ENCODE measurements around the gene PDE4D. TPM values are rescaled to one million over a fixed set of nuclear protein-coding genes. Genes with fewer than 3 reads are reported as not detected.

PDE4D gene
- total RNA-seq, 4 donors from 2014 or later, result 14.7 to 36.3 (median 24.7) TPM

DNA sequence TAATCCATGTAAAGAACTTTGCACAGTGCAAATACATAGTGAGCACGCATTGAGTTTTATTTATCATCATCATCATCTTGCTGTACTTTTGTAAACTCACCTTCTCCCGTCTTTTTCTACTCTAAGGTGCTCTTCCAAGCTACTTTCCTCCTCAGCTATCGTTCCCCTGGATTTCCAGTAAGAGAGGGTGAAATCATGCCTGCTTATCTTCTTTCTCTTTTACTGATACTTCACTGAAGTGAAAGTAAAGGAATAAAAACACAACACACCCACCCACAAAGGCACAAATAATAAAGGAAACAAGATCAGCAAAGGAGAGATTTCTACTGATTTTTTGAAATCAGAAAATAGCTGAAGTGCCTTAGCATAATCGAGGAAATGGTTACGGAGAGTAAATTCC, 800.8 kb downstream of the PDE4D start:
- TF ChIP-seq, protein P1, sequence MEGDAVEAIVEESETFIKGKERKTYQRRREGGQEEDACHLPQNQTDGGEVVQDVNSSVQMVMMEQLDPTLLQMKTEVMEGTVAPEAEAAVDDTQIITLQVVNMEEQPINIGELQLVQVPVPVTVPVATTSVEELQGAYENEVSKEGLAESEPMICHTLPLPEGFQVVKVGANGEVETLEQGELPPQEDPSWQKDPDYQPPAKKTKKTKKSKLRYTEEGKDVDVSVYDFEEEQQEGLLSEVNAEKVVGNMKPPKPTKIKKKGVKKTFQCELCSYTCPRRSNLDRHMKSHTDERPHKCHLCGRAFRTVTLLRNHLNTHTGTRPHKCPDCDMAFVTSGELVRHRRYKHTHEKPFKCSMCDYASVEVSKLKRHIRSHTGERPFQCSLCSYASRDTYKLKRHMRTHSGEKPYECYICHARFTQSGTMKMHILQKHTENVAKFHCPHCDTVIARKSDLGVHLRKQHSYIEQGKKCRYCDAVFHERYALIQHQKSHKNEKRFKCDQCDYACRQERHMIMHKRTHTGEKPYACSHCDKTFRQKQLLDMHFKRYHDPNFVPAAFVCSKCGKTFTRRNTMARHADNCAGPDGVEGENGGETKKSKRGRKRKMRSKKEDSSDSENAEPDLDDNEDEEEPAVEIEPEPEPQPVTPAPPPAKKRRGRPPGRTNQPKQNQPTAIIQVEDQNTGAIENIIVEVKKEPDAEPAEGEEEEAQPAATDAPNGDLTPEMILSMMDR (IDR thresholded peaks at IDR 0.05), result no peak
- no peak for TF ChIP-seq POLR2A (IDR thresholded peaks at IDR 0.05)
- Histone ChIP-seq H3K4me1 (no peaks in the 10 kb centered on the region), H3K27me3 (no peaks in the 10 kb centered on the region), H3K9me3 (no peaks in the 10 kb centered on the region), H3K27ac (no peak overlapping the region), H3K4me3 (replicated peaks in 1 of 3) (no peak overlapping the region), H3K36me3 (no peaks in the 10 kb centered on the region)
- 85 to 91% methylated on average over 5 of the region's 5 CpGs for WGBS, 2 donors
- intact Hi-C loops (cut with DNase I), result no loop called here
- DNase-seq, result no peak

DNA sequence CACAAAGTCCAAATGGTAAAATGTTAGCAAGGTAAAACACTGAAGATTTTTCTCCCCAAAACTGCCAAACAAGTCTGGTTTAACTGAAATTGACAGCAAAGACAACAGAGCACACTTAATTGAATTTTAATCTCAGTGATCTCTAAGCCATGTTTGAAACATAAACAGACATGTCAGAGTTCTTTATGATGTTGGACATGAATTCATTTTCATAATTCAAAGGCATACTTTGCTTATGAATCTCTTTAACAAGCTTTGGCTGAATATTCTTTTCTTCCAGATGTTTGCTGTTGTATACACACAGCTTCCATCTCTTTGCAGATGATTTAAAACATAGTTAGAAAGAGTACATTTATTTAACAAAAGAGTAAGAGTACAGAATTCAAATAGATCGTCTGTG, 801.6 kb downstream of the PDE4D start:
- WGBS, 2 donors, result 77 to 84% methylated on average over 1 of the region's 1 CpG
- intact Hi-C loops (cut with DNase I), result no loop called here
- Histone ChIP-seq H3K4me3 (replicated peaks in 1 of 3) (no peak overlapping the region), H3K27ac (no peak overlapping the region), H3K27me3 (no peaks in the 10 kb centered on the region), H3K36me3 (no peaks in the 10 kb centered on the region), H3K9me3 (no peaks in the 10 kb centered on the region), H3K4me1 (no peaks in the 10 kb centered on the region)
- no peak for DNase-seq
- TF ChIP-seq, protein P1 (IDR thresholded peaks at IDR 0.05), result no peak
- no peak for TF ChIP-seq POLR2A (IDR thresholded peaks at IDR 0.05)

DNA sequence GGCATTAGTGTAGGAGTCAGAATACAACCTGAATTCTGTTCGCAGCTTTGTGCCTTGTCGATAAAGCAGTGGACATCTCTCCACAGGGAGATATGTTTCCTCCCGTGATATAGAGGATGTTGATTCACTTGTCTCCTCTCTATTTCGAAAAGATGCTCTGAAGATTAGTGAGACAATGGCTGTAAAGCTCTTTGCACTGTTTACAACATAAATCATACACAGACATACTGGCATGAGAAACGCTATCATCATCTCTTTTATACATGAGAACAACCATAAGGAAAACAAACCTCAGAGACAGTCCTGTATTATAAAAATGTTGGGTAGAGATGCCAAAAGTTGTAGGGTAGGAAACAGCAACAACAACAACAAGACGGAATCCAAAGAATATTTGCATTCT, 803.2 kb downstream of the PDE4D start:
- TF ChIP-seq, protein P1 (IDR thresholded peaks at IDR 0.05), result no peak
- TF ChIP-seq POLR2A (IDR thresholded peaks at IDR 0.05), result no peak
- WGBS, 2 donors, result 93 to 94% methylated on average over 6 of the region's 6 CpGs
- Histone ChIP-seq H3K27ac (no peak overlapping the region), H3K27me3 (no peaks in the 10 kb centered on the region), H3K36me3 (no peaks in the 10 kb centered on the region), H3K9me3 (no peaks in the 10 kb centered on the region), H3K4me3 (replicated peaks in 1 of 3) (no peak overlapping the region), H3K4me1 (no peaks in the 10 kb centered on the region)
- DNase-seq, result no peak
- intact Hi-C loops (cut with DNase I), result no loop called here

DNA sequence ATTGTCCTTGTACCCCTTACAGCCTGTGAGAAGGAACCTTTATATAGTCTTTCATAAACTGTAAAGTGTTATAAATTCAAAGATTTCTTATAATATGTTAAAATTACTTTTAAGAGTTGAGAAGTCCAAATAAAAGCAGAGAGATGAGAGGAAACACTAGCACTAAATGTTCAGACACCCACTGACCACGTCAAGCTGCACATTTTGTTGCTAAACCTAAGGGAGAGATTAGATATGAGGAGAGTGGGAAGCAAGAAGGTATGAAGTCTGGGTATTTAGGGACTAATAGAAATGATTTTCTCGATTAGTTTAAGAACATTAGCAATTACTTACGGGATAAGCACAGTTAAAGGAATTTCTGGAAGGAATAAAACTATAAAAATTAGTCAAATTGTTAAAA, 803.8 kb downstream of the PDE4D start:
- no peak overlapping the region for H3K4me3 ChIP-seq (replicated peaks in 1 of 3)
- no peaks in the 10 kb centered on the region for H3K27me3 ChIP-seq
- no peak for DNase-seq
- H3K4me1 ChIP-seq, result no peaks in the 10 kb centered on the region
- H3K36me3 ChIP-seq, result no peaks in the 10 kb centered on the region
- no peaks in the 10 kb centered on the region for H3K9me3 ChIP-seq
- 77 to 87% methylated on average over 3 of the region's 3 CpGs for WGBS, 2 donors
- intact Hi-C loops (cut with DNase I), result no loop called here
- TF ChIP-seq, protein P1 (IDR thresholded peaks at IDR 0.05), result no peak
- no peak for TF ChIP-seq POLR2A (IDR thresholded peaks at IDR 0.05)
- H3K27ac ChIP-seq, result no peak overlapping the region

DNA sequence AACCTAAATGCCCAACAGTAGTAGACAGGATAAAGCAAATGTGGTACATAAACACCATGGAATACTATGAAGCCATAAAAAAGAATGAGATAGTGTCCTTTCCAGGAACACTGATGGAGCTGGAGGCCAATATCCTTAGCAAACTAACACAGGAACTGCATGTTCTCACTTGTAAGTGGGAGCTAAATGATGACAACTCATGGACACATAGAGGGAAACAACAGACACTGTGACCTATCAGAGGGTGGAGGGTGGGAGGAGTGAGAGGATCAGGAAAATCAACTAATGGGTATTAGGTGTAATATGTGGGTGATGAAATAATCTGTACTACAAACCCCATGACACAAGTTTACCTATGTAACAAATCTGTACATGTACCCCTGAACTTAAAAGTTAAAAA, 805.0 kb downstream of the PDE4D start:
- no peaks in the 10 kb centered on the region for H3K4me1 ChIP-seq
- intact Hi-C loops (cut with DNase I), result no loop called here
- H3K27ac ChIP-seq, result no peak overlapping the region

More for the DNA sequence above, 805.0 kb downstream of the PDE4D start:
- DNase-seq, result no peak
- Histone ChIP-seq H3K9me3 (no peaks in the 10 kb centered on the region), H3K36me3 (no peaks in the 10 kb centered on the region), H3K4me3 (replicated peaks in 1 of 3) (no peak overlapping the region), H3K27me3 (no peaks in the 10 kb centered on the region)
- TF ChIP-seq POLR2A (IDR thresholded peaks at IDR 0.05), result no peak
- TF ChIP-seq, protein P1 (IDR thresholded peaks at IDR 0.05), result no peak
